Tibial artery (tissue), 4 donors: ENCODE results near the gene UNC80.

Source experiments
- DNase-seq, 2 donors: peaks; one replicate each; pipeline ENCODE4 v3.0.0-alpha.2; 2019
- H3K27ac ChIP-seq, 2 donors: fragments of 200-600 bp; sonication (generic) in 1 of 2; 1 replicate in 1 of 2; 2 replicates in 1 of 2; pipeline ENCODE4 v1.5.1; 2018 to 2019; ENCODE audit warnings: mild to moderate bottlenecking in 1 of 2
- H3K27me3 ChIP-seq, 2 donors: fragments of 200-600 bp; sonication (generic) in 1 of 2; one replicate each; pipeline versions ENCODE4 v1.5.1 to v1.6.0; 2016 to 2019
- H3K36me3 ChIP-seq, 3 donors: fragments of 200-600 bp; sonication (generic) in 2 of 3; one replicate each; pipeline ENCODE4 v1.5.1; 2016 to 2019; ENCODE audit warnings: mild to moderate bottlenecking in 2 of 3
- H3K4me1 ChIP-seq, 4 donors: fragments of 200-600 bp; sonication (generic) in 2 of 4; 1 replicate in 3 of 4; 2 replicates in 1 of 4; pipeline ENCODE4 v1.5.1; 2016 to 2019
- H3K4me3 ChIP-seq, 2 donors: fragments of 200-600 bp; sonication (generic) in 1 of 2; 1 replicate in 1 of 2; 2 replicates in 1 of 2; pipeline ENCODE4 v1.5.1; 2018 to 2019; ENCODE audit warnings: mild to moderate bottlenecking in 2 of 2
- H3K9me3 ChIP-seq, 3 donors: fragments of 200-600 bp; sonication (generic) in 1 of 3; one replicate each; pipeline ENCODE4 v1.5.1; 2016 to 2019
- intact Hi-C: fragments of 100-400 bp; cut with DNase I; formaldehyde crosslinking; loops from one replicate; pipeline ENCODE4 v1.15.0; 2023; ENCODE audit warnings: low total_unique reads
- TF ChIP-seq, protein P1 (sequence below), 2 experiments: fragments of 200-600 bp in 1 of 2; fragments of 450-650 bp in 1 of 2; IDR thresholded peaks; one replicate each; pipeline ENCODE4 v1.5.1; 2017 to 2019; ENCODE audit warnings: antibody characterized with exemption in 2 of 2, mild to moderate bottlenecking in 1 of 2, moderate library complexity in 1 of 2

UNC80 gene

DNA sequence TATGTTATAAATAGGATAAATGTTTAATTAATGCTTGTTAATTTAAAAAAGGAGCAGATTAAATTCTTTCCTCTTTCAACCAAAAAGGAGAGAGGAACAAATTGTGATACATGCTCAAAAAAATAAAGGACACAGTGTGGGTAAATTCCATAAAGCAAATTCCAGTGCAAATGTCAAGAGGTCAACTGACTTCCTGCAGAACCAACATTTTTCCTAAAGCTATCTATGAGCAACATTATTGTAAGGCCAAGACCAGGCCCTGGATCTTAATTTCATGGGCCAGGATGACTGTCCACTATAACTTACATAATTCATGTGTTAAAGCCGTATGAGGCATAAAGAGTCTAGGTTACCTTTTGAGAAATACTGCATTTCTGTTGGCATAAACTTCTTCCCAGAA is 136.9 kb downstream of the UNC80 start:
- H3K27ac ChIP-seq, result no peak overlapping the region
- no peak overlapping the region for H3K4me3 ChIP-seq
- H3K4me1 ChIP-seq, result no peaks in the 10 kb centered on the region
- TF ChIP-seq, protein P1, sequence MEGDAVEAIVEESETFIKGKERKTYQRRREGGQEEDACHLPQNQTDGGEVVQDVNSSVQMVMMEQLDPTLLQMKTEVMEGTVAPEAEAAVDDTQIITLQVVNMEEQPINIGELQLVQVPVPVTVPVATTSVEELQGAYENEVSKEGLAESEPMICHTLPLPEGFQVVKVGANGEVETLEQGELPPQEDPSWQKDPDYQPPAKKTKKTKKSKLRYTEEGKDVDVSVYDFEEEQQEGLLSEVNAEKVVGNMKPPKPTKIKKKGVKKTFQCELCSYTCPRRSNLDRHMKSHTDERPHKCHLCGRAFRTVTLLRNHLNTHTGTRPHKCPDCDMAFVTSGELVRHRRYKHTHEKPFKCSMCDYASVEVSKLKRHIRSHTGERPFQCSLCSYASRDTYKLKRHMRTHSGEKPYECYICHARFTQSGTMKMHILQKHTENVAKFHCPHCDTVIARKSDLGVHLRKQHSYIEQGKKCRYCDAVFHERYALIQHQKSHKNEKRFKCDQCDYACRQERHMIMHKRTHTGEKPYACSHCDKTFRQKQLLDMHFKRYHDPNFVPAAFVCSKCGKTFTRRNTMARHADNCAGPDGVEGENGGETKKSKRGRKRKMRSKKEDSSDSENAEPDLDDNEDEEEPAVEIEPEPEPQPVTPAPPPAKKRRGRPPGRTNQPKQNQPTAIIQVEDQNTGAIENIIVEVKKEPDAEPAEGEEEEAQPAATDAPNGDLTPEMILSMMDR (IDR thresholded peaks at IDR 0.05), result no peak
- no peak for DNase-seq
- intact Hi-C loops, result no loop called here
- H3K9me3 ChIP-seq, result no peaks in the 10 kb centered on the region
- no peaks in the 10 kb centered on the region for H3K36me3 ChIP-seq
- no peaks in the 10 kb centered on the region for H3K27me3 ChIP-seq

DNA sequence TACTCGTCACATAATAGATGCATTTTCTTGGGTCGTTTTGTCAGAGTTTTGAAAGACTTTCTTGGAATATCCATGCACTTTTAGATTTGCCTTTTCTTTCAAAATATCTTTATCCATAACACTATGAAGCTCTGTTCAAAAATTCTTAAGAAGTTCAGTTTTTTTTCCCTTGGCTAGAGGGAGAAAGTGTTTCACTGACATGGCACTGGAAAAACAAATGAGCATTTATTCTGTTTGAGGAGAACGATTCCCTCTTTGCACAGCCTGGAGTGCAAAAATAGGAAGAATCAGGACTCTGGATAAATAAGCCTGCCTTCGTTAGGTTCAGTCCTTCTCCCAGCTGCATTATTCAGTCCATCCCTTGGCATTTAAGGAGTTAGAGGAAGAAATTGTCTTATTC is 139.9 kb downstream of the UNC80 start:
- TF ChIP-seq, protein P1 (IDR thresholded peaks at IDR 0.05), result no peak
- DNase-seq, result no peak
- Histone ChIP-seq H3K4me1 (no peaks in the 10 kb centered on the region), H3K27ac (no peak overlapping the region), H3K27me3 (no peaks in the 10 kb centered on the region), H3K36me3 (no peaks in the 10 kb centered on the region), H3K9me3 (no peaks in the 10 kb centered on the region), H3K4me3 (no peak overlapping the region)
- intact Hi-C loops, result no loop called here

DNA sequence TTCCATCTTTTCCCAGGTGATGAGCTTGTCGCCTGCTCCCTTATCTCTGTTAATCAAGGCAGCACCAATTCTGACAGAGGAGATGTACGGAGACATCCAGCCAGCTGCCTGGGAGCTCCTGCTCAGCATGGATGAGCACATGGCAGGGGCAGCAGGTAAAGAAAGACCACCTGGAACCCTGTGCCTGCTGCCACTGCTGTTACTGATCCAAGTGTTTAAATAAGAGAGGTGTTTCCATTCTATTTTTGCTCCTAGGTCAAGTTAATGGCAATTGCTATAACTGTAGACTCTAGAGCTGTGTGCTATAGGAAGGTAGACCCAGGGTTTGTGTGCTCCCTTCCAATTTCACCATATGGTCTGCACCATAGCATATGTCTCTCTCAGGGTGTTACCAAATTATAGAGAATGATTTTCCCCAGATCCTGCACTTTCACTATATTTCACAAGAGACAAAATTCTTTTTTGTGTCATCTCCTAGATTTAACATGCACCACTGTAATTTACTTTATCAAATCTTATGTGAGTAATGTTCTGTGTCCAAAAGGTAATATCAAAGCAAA is 142.2 kb downstream of the UNC80 start:
- no peak for DNase-seq
- no peaks in the 10 kb centered on the region for H3K36me3 ChIP-seq
- TF ChIP-seq, protein P1 (IDR thresholded peaks at IDR 0.05), result no peak
- H3K4me3 ChIP-seq, result no peak overlapping the region
- intact Hi-C loops, result no loop called here
- no peaks in the 10 kb centered on the region for H3K4me1 ChIP-seq
- H3K27me3 ChIP-seq, result no peaks in the 10 kb centered on the region
- no peak overlapping the region for H3K27ac ChIP-seq
- no peaks in the 10 kb centered on the region for H3K9me3 ChIP-seq

DNA sequence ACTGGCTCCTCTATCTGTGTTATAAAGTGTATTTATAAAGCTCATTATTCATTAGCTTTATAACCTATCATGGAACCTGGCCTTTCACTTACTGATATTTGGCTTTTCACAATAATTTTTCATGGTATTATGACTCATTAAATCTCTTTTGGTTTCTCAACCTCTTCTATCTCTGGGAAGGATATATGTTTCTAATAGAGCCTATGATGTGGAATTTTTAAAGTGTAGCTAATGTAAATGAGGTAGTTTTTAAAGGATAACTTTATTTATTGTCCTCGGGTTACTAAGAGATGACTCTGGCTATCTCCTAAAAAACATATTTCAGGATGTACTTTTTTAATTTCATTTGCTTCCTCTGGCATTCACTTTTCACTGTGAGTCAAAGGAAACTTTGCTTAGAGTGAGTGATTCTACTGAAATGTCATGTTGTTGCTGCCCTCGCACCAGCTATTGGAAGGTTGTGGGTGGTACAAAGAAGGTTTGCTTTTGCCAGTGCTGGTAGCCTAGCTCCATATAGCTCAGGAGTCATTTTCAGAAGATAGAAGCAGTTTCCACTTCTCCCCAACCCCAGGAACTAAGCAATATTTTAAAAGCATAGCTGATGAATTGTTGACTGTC is 145.6 kb downstream of the UNC80 start:
- Histone ChIP-seq H3K9me3 (no peaks in the 10 kb centered on the region), H3K27me3 (no peaks in the 10 kb centered on the region), H3K4me1 (no peaks in the 10 kb centered on the region), H3K4me3 (no peak overlapping the region), H3K27ac (no peak overlapping the region), H3K36me3 (no peaks in the 10 kb centered on the region)
- DNase-seq, result no peak
- TF ChIP-seq, protein P1 (IDR thresholded peaks at IDR 0.05), result no peak
- intact Hi-C loops, result no loop called here

DNA sequence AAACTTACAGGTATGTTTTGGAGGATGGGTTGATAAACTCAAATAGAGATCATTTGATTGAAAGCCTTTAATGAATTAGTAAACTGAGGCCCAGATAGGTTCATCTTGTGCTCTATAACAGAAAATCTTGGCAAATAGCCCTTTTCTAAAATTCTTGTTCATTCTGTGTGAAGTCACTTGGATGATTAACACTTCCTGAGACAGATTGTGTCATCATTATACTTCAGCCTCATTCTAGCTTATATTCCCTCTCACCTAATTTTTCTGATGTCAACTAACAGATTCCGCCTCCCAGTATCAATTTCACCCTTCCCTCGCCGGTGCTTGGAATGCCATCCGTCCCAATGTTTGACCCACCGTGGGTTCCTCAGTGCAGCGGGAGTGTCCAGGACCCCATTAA is 146.6 kb downstream of the UNC80 start:
- H3K27ac ChIP-seq, result no peak overlapping the region
- H3K9me3 ChIP-seq, result no peaks in the 10 kb centered on the region
- intact Hi-C loops, result no loop called here
- TF ChIP-seq, protein P1 (IDR thresholded peaks at IDR 0.05), result no peak
- H3K4me3 ChIP-seq, result no peak overlapping the region
- no peaks in the 10 kb centered on the region for H3K36me3 ChIP-seq
- DNase-seq, result no peak
- no peaks in the 10 kb centered on the region for H3K27me3 ChIP-seq
- H3K4me1 ChIP-seq, result no peaks in the 10 kb centered on the region
